Measurements from ENCODE around the gene SLC15A1.

Gene SLC15A1

DNA sequence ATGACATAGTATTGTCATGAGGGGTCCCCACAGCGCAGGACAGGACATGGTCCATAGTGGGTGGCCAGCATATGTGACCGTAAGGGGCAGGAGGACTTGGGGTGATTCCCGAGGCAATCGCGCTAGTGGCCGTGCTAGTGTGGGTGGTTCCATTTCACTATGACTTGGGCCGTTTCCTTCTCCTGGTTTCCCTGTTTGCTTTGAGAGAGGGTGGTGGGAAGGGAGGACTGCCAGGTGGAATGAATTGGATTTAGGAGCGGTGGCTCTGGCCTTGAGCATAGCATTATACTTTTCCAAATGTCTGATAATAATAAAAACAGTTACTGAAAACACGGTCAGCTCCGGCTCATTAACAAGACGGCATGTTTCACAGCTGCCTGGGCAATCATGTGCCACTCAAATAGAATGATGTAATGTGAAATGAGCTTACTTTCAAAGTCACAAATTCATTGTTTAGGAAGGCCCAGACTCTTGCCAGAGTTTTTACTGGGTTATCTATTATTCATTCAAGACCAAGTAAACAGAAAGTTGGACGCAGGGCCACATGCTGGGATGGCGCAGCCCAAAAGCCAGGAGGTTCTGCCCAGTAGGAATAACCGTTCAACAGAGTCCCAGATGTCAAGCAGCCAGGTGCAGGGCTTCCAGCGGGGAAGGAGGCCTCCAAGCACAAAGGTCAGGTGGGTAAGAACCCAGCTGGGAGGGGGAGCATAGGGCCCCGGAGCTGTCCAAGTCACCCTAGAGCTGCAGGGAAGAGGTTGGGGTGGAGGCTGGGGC, 19.6 kb upstream of the SLC15A1 start:
- H2AK5ac ChIP-seq (ENCODE audit: low read depth, low read length), result no peak overlapping the region
- no CpG with 5 or more reads among the region's 16 CpGs for WGBS, 2 donors (ENCODE audit: extremely low coverage in 2 of 2, insufficient read length in 2 of 2, insufficient replicate concordance in 1 of 2)
- H4K8ac ChIP-seq (ENCODE audit: low read depth, low read length), result no peak overlapping the region
- no peak overlapping the region for H3K4me2 ChIP-seq (ENCODE audit: insufficient read depth, low read length, poor library complexity, severe bottlenecking)
- no peaks in the 10 kb centered on the region for H3K4me1 ChIP-seq (ENCODE audit: control insufficient read depth in 2 of 2, insufficient read depth in 1 of 2, low read depth in 1 of 2, low read length in 2 of 2)
- no peak for DNase-seq (ENCODE audit: low spot score)
- H2BK15ac ChIP-seq (ENCODE audit: low read length), result no peak overlapping the region
- peaks cover 0 to 8% (median 0%) of the 10 kb centered on the region in 3 experiments for H3K27me3 ChIP-seq (ENCODE audit: control insufficient read depth in 3 of 3, insufficient read depth in 3 of 3, low read depth in 1 of 3, low read length in 3 of 3)
- H3K23ac ChIP-seq (ENCODE audit: low read depth, low read length, poor library complexity), result no peak overlapping the region
- no peak overlapping the region for H3K9ac ChIP-seq (ENCODE audit: low read depth, low read length, poor library complexity)
- H2BK12ac ChIP-seq (ENCODE audit: low read length), result no peak overlapping the region
- no peaks in the 10 kb centered on the region for H3K9me3 ChIP-seq (replicated peaks in 1 of 2; ENCODE audit: control insufficient read depth in 2 of 2, insufficient read depth in 1 of 2, low read depth in 1 of 2, low read length in 2 of 2)
- H3K79me1 ChIP-seq (ENCODE audit: low read depth, low read length), result no peaks in the 10 kb centered on the region
- no peak overlapping the region for H3K4ac ChIP-seq (ENCODE audit: low read length)
- H3K36me3 ChIP-seq (replicated peaks in 1 of 2; ENCODE audit: control insufficient read depth in 2 of 2, insufficient read depth in 2 of 2, low read length in 2 of 2), result no peaks in the 10 kb centered on the region
- peak overlapping the region; percentile 29 for H3K18ac ChIP-seq (ENCODE audit: low read length)
- no peak overlapping the region for H2BK5ac ChIP-seq (ENCODE audit: low read length)
- no peak overlapping the region for H2BK120ac ChIP-seq (ENCODE audit: low read depth, low read length)
- no peak overlapping the region for H3K4me3 ChIP-seq (ENCODE audit: low read length in 2 of 2)
- H3K14ac ChIP-seq (ENCODE audit: low read length), result no peak overlapping the region
- no peak overlapping the region for H3K27ac ChIP-seq (replicated peaks; ENCODE audit: low read length)
- no peak overlapping the region for H2AFZ ChIP-seq (ENCODE audit: low read length)
- H4K91ac ChIP-seq (ENCODE audit: low read depth, low read length, poor library complexity), result peak overlapping the region; percentile 9

DNA sequence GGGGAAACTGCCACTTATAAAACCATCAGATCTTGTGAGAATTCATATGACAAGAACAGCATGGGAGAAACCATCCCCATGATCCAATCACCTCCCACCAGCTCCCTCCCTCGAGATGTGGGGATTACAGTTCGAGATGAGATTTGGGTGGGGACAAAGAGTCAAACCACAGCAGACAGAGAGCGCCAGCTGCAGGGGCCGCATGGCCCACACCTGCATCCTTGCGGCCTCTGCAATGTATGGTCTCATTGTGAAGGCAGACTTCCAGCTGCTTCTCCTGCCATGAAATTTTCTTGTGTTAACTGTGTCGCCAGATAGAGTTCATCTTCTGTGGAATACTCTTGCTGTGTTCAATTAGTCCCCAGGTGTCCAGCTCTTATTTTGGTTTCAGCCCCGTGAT, 17.3 kb upstream of the SLC15A1 start:
- no peaks in the 10 kb centered on the region for H3K9me3 ChIP-seq (replicated peaks in 1 of 2; ENCODE audit: control insufficient read depth in 2 of 2, insufficient read depth in 1 of 2, low read depth in 1 of 2, low read length in 2 of 2)
- H3K4me1 ChIP-seq (ENCODE audit: control insufficient read depth in 2 of 2, insufficient read depth in 1 of 2, low read depth in 1 of 2, low read length in 2 of 2), result no peaks in the 10 kb centered on the region
- no CpG with 5 or more reads among the region's 7 CpGs for WGBS, 2 donors (ENCODE audit: extremely low coverage in 2 of 2, insufficient read length in 2 of 2, insufficient replicate concordance in 1 of 2)
- H2BK12ac ChIP-seq (ENCODE audit: low read length), result no peak overlapping the region
- H3K9ac ChIP-seq (ENCODE audit: low read depth, low read length, poor library complexity), result no peak overlapping the region
- no peak overlapping the region for H3K23ac ChIP-seq (ENCODE audit: low read depth, low read length, poor library complexity)
- H3K27me3 ChIP-seq (ENCODE audit: control insufficient read depth in 3 of 3, insufficient read depth in 3 of 3, low read depth in 1 of 3, low read length in 3 of 3), result peaks cover 0 to 18% (median 0%) of the 10 kb centered on the region in 3 experiments
- no peaks in the 10 kb centered on the region for H3K36me3 ChIP-seq (replicated peaks in 1 of 2; ENCODE audit: control insufficient read depth in 2 of 2, insufficient read depth in 2 of 2, low read length in 2 of 2)
- no peak overlapping the region for H3K18ac ChIP-seq (ENCODE audit: low read length)
- no peak overlapping the region for H2BK15ac ChIP-seq (ENCODE audit: low read length)
- H2AK5ac ChIP-seq (ENCODE audit: low read depth, low read length), result no peak overlapping the region
- H3K79me1 ChIP-seq (ENCODE audit: low read depth, low read length), result no peaks in the 10 kb centered on the region
- H2BK120ac ChIP-seq (ENCODE audit: low read depth, low read length), result no peak overlapping the region
- H3K14ac ChIP-seq (ENCODE audit: low read length), result no peak overlapping the region
- no peak overlapping the region for H3K4me2 ChIP-seq (ENCODE audit: insufficient read depth, low read length, poor library complexity, severe bottlenecking)
- no peak for DNase-seq (ENCODE audit: low spot score)
- no peak overlapping the region for H2AFZ ChIP-seq (ENCODE audit: low read length)
- H3K4ac ChIP-seq (ENCODE audit: low read length), result no peak overlapping the region
- H3K4me3 ChIP-seq (ENCODE audit: low read length in 2 of 2), result no peak overlapping the region
- H4K8ac ChIP-seq (ENCODE audit: low read depth, low read length), result no peak overlapping the region
- no peak overlapping the region for H4K91ac ChIP-seq (ENCODE audit: low read depth, low read length, poor library complexity)
- no peak overlapping the region for H3K27ac ChIP-seq (replicated peaks; ENCODE audit: low read length)
- no peak overlapping the region for H2BK5ac ChIP-seq (ENCODE audit: low read length)

DNA sequence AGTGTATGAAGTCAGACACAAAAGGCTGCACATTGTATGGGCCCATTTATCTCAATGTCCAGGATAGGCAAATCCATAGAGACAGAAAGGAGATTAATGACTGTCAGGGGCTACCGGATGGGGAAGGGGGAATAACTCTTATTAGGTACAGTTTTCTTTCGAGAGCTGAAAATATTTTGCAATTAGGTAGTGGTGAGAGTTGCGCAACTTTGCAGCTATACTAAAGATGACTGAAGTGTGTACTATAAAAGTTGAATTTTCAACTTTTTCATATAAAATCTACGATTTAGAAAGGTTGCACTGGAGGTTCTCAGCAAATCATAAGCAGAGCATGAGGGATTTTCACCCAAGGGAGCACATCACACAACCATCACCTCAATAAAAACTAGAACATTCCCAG, 16.1 kb upstream of the SLC15A1 start:
- no peak overlapping the region for H3K23ac ChIP-seq (ENCODE audit: low read depth, low read length, poor library complexity)
- no peak for DNase-seq (ENCODE audit: low spot score)
- H4K91ac ChIP-seq (ENCODE audit: low read depth, low read length, poor library complexity), result no peak overlapping the region
- no peak overlapping the region for H2BK5ac ChIP-seq (ENCODE audit: low read length)
- H2BK120ac ChIP-seq (ENCODE audit: low read depth, low read length), result no peak overlapping the region
- no peak overlapping the region for H3K14ac ChIP-seq (ENCODE audit: low read length)
- no peaks in the 10 kb centered on the region for H3K36me3 ChIP-seq (replicated peaks in 1 of 2; ENCODE audit: control insufficient read depth in 2 of 2, insufficient read depth in 2 of 2, low read length in 2 of 2)
- H2BK15ac ChIP-seq (ENCODE audit: low read length), result no peak overlapping the region
- H3K27ac ChIP-seq (replicated peaks; ENCODE audit: low read length), result no peak overlapping the region
- no peak overlapping the region for H2AFZ ChIP-seq (ENCODE audit: low read length)
- no peak overlapping the region for H3K18ac ChIP-seq (ENCODE audit: low read length)
- no peak overlapping the region for H3K4me3 ChIP-seq (ENCODE audit: low read length in 2 of 2)
- H3K4me2 ChIP-seq (ENCODE audit: insufficient read depth, low read length, poor library complexity, severe bottlenecking), result no peak overlapping the region
- no peak overlapping the region for H3K4ac ChIP-seq (ENCODE audit: low read length)
- H2BK12ac ChIP-seq (ENCODE audit: low read length), result no peak overlapping the region
- no CpG with 5 or more reads among the region's 4 CpGs for WGBS, 2 donors (ENCODE audit: extremely low coverage in 2 of 2, insufficient read length in 2 of 2, insufficient replicate concordance in 1 of 2)
- no peak overlapping the region for H4K8ac ChIP-seq (ENCODE audit: low read depth, low read length)
- no peaks in the 10 kb centered on the region for H3K4me1 ChIP-seq (ENCODE audit: control insufficient read depth in 2 of 2, insufficient read depth in 1 of 2, low read depth in 1 of 2, low read length in 2 of 2)
- peaks cover 0 to 18% (median 0%) of the 10 kb centered on the region in 3 experiments for H3K27me3 ChIP-seq (ENCODE audit: control insufficient read depth in 3 of 3, insufficient read depth in 3 of 3, low read depth in 1 of 3, low read length in 3 of 3)
- H3K79me1 ChIP-seq (ENCODE audit: low read depth, low read length), result no peaks in the 10 kb centered on the region
- no peak overlapping the region for H3K9ac ChIP-seq (ENCODE audit: low read depth, low read length, poor library complexity)
- no peaks in the 10 kb centered on the region for H3K9me3 ChIP-seq (replicated peaks in 1 of 2; ENCODE audit: control insufficient read depth in 2 of 2, insufficient read depth in 1 of 2, low read depth in 1 of 2, low read length in 2 of 2)
- H2AK5ac ChIP-seq (ENCODE audit: low read depth, low read length), result no peak overlapping the region

DNA sequence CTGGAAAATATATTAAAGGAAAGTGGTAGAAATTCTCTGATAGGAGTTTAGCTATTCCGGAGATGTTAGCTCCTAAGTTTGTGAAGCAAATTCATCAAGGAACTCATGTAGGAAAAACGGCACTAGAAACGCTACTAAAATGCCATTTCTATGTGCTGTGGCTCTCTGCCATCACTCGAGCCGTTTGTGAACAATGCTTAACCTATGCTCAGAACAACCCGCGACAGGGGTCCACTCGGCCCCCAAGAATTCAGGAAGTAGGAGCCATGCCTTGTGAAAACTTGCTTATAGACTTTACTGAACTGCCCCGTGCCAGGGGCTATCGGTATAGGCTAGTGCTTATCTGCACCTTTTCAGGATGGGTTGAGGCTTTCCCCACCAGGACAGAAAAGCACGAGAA, 14.2 kb upstream of the SLC15A1 start:
- Histone ChIP-seq H4K91ac (ENCODE audit: low read depth, low read length, poor library complexity) (no peak overlapping the region), H4K8ac (ENCODE audit: low read depth, low read length) (no peak overlapping the region), H3K36me3 (replicated peaks in 1 of 2; ENCODE audit: control insufficient read depth in 2 of 2, insufficient read depth in 2 of 2, low read length in 2 of 2) (no peaks in the 10 kb centered on the region), H3K9me3 (replicated peaks in 1 of 2; ENCODE audit: control insufficient read depth in 2 of 2, insufficient read depth in 1 of 2, low read depth in 1 of 2, low read length in 2 of 2) (no peaks in the 10 kb centered on the region), H3K4me3 (ENCODE audit: low read length in 2 of 2) (no peak overlapping the region), H3K27ac (replicated peaks; ENCODE audit: low read length) (no peak overlapping the region), H3K4me1 (ENCODE audit: control insufficient read depth in 2 of 2, insufficient read depth in 1 of 2, low read depth in 1 of 2, low read length in 2 of 2) (no peaks in the 10 kb centered on the region), H3K4me2 (ENCODE audit: insufficient read depth, low read length, poor library complexity, severe bottlenecking) (no peak overlapping the region), H2AK5ac (ENCODE audit: low read depth, low read length) (no peak overlapping the region), H2BK120ac (ENCODE audit: low read depth, low read length) (no peak overlapping the region), H3K23ac (ENCODE audit: low read depth, low read length, poor library complexity) (no peak overlapping the region), H2BK15ac (ENCODE audit: low read length) (no peak overlapping the region), H3K18ac (ENCODE audit: low read length) (no peak overlapping the region), H2BK12ac (ENCODE audit: low read length) (no peak overlapping the region), H3K79me1 (ENCODE audit: low read depth, low read length) (no peaks in the 10 kb centered on the region), H3K9ac (ENCODE audit: low read depth, low read length, poor library complexity) (no peak overlapping the region), H2BK5ac (ENCODE audit: low read length) (no peak overlapping the region), H3K14ac (ENCODE audit: low read length) (no peak overlapping the region), H2AFZ (ENCODE audit: low read length) (no peak overlapping the region), H3K4ac (ENCODE audit: low read length) (no peak overlapping the region), H3K27me3 (ENCODE audit: control insufficient read depth in 3 of 3, insufficient read depth in 3 of 3, low read depth in 1 of 3, low read length in 3 of 3) (peaks cover 0 to 18% (median 0%) of the 10 kb centered on the region in 3 experiments)
- WGBS, 2 donors (ENCODE audit: extremely low coverage in 2 of 2, insufficient read length in 2 of 2, insufficient replicate concordance in 1 of 2), result no CpG with 5 or more reads among the region's 11 CpGs
- no peak for DNase-seq (ENCODE audit: low spot score)
